H9 (cell line): ENCODE data around the gene NAV1. TPM values are rescaled to one million over a fixed set of nuclear protein-coding genes. Genes with fewer than 3 reads are reported as not detected.

Experiments used
- DNase-seq: peaks from one replicate; pipeline ENCODE4 v3.0.0-alpha.2; 2017
- H2AFZ ChIP-seq: one replicate; pipeline ENCODE4 v1.6.1; 2013; ENCODE audit warnings: mild to moderate bottlenecking, low read length, control low read depth, moderate library complexity
- H2AK5ac ChIP-seq: 2 replicates; pipeline ENCODE4 v1.6.1; 2013; ENCODE audit warnings: low read length, control low read depth, mixed read lengths; ENCODE audit not compliant: insufficient read length
- H2BK120ac ChIP-seq: one replicate; pipeline ENCODE4 v1.6.1; 2013; ENCODE audit warnings: low read depth, mild to moderate bottlenecking, low read length, control low read depth, inconsistent platforms; ENCODE audit not compliant: poor library complexity, severe bottlenecking
- H2BK12ac ChIP-seq: 2 replicates; pipeline ENCODE4 v1.6.1; 2013; ENCODE audit warnings: low read length, control low read depth, mixed read lengths, low read depth; ENCODE audit not compliant: insufficient read length
- H2BK15ac ChIP-seq: 2 replicates; pipeline ENCODE4 v1.6.1; 2013; ENCODE audit warnings: low read depth, low read length, control low read depth
- H2BK20ac ChIP-seq: one replicate; pipeline ENCODE4 v1.6.1; 2013; ENCODE audit warnings: low read depth, mild to moderate bottlenecking, low read length, control low read depth, inconsistent platforms; ENCODE audit not compliant: poor library complexity, severe bottlenecking
- H2BK5ac ChIP-seq: 2 replicates; pipeline ENCODE4 v1.6.1; 2013; ENCODE audit warnings: low read length, control low read depth, mixed read lengths; ENCODE audit not compliant: insufficient read length
- H3K14ac ChIP-seq: 2 replicates; pipeline ENCODE4 v1.6.1; 2013; ENCODE audit warnings: low read length, control low read depth; ENCODE audit not compliant: insufficient read depth
- H3K18ac ChIP-seq: 2 replicates; pipeline ENCODE4 v1.6.1; 2013; ENCODE audit warnings: low read depth, mild to moderate bottlenecking, mixed read lengths, low read length, control low read depth; ENCODE audit not compliant: insufficient read length
- H3K23ac ChIP-seq: 2 replicates; pipeline ENCODE4 v1.6.1; 2013; ENCODE audit warnings: low read length, control low read depth, mixed read lengths, low read depth; ENCODE audit not compliant: insufficient read length
- H3K23me2 ChIP-seq: 2 replicates; pipeline ENCODE4 v1.6.1; 2013; ENCODE audit warnings: low read depth, mild to moderate bottlenecking, mixed read lengths, low read length, control low read depth; ENCODE audit not compliant: insufficient read length, poor library complexity, severe bottlenecking
- H3K27ac ChIP-seq: 2 replicates; pipeline ENCODE4 v1.5.1; 2013; ENCODE audit warnings: low read length, control low read depth, mixed read lengths, low read depth; ENCODE audit not compliant: insufficient read length
- H3K27me3 ChIP-seq: 2 replicates; pipeline ENCODE4 v1.6.1; 2013; ENCODE audit warnings: low read length, control low read depth, inconsistent platforms; ENCODE audit not compliant: insufficient read depth
- H3K4ac ChIP-seq: 2 replicates; pipeline ENCODE4 v1.6.1; 2013; ENCODE audit warnings: low read depth, mild to moderate bottlenecking, control low read depth, inconsistent platforms, low read length, moderate library complexity
- H3K4me1 ChIP-seq: 2 replicates; pipeline ENCODE4 v1.6.1; 2013; ENCODE audit warnings: low read length, control low read depth, inconsistent platforms; ENCODE audit not compliant: insufficient read depth
- H3K4me2 ChIP-seq: 2 replicates; pipeline ENCODE4 v1.6.1; 2013; ENCODE audit warnings: low read length, control low read depth, mixed read lengths; ENCODE audit not compliant: insufficient read length, insufficient read depth
- H3K56ac ChIP-seq: 2 replicates; pipeline ENCODE4 v1.6.1; 2013; ENCODE audit warnings: low read depth, mild to moderate bottlenecking, mixed read lengths, low read length, control low read depth; ENCODE audit not compliant: insufficient read length
- H3K79me1 ChIP-seq: 2 replicates; pipeline ENCODE4 v1.6.1; 2013; ENCODE audit warnings: low read depth, mild to moderate bottlenecking, moderate library complexity, low read length, control low read depth, inconsistent platforms; ENCODE audit not compliant: insufficient read depth, poor library complexity, severe bottlenecking
- H3K79me2 ChIP-seq: 2 replicates; pipeline ENCODE4 v1.6.1; 2013; ENCODE audit warnings: low read length, control low read depth, inconsistent platforms; ENCODE audit not compliant: insufficient read depth
- H3K9ac ChIP-seq: 2 replicates; pipeline ENCODE4 v1.6.1; 2013; ENCODE audit warnings: low read length, control low read depth, mixed read lengths; ENCODE audit not compliant: insufficient read length; ENCODE audit errors: extremely low read depth
- H3K9me3 ChIP-seq: one replicate; pipeline ENCODE4 v1.6.1; 2013; ENCODE audit warnings: low read depth, low read length, inconsistent platforms; ENCODE audit not compliant: control insufficient read depth
- H3T11ph ChIP-seq: one replicate; pipeline ENCODE4 v1.6.1; 2013; ENCODE audit warnings: mild to moderate bottlenecking, low read length, control low read depth, inconsistent platforms
- H4K20me1 ChIP-seq: one replicate; pipeline ENCODE4 v1.6.1; 2013; ENCODE audit not compliant: control insufficient read depth, insufficient read length, insufficient read depth
- H4K5ac ChIP-seq: 2 replicates; pipeline ENCODE4 v1.6.1; 2013; ENCODE audit warnings: low read depth, mild to moderate bottlenecking, mixed read lengths, low read length, control low read depth; ENCODE audit not compliant: insufficient read length
- H4K8ac ChIP-seq: replicated peaks from 2 replicates; pipeline ENCODE4 v1.6.1; 2013; ENCODE audit warnings: low read length, control low read depth, mixed read lengths, low read depth; ENCODE audit not compliant: insufficient read length
- H4K91ac ChIP-seq: 2 replicates; pipeline ENCODE4 v1.6.1; 2013; ENCODE audit warnings: low read depth, mild to moderate bottlenecking, moderate library complexity, mixed read lengths, low read length, control low read depth; ENCODE audit not compliant: insufficient read length
- H3K27ac Mint-ChIP-seq, 3 experiments: 2 replicates in 2 of 3; 3 replicates in 1 of 3; pipeline ENCODE4 v1.8.0; 2020 to 2021; ENCODE audit warnings: mixed read lengths in 3 of 3, mild to moderate bottlenecking in 1 of 3, moderate library complexity in 1 of 3
- H3K27me3 Mint-ChIP-seq: 2 replicates; pipeline ENCODE4 v1.8.0; 2021; ENCODE audit warnings: low read depth, mild to moderate bottlenecking, moderate library complexity, mixed read lengths
- H3K36me3 Mint-ChIP-seq, 3 experiments: 2 replicates in 2 of 3; 3 replicates in 1 of 3; pipeline ENCODE4 v1.8.0; 2020 to 2021; ENCODE audit warnings: low read depth in 3 of 3, mixed read lengths in 3 of 3; ENCODE audit not compliant: insufficient read depth in 1 of 3
- H3K4me1 Mint-ChIP-seq, 2 experiments: 2 replicates each; pipeline ENCODE4 v1.8.0; 2020; ENCODE audit warnings: mixed read lengths in 2 of 2
- H3K4me3 Mint-ChIP-seq, 2 experiments: 2 replicates in 1 of 2; 3 replicates in 1 of 2; pipeline ENCODE4 v1.8.0; 2020 to 2021; ENCODE audit warnings: mild to moderate bottlenecking in 2 of 2, mixed read lengths in 2 of 2, moderate library complexity in 1 of 2
- H3K9me3 Mint-ChIP-seq, 2 experiments: 2 replicates in 1 of 2; 3 replicates in 1 of 2; pipeline ENCODE4 v1.8.0; 2020; ENCODE audit warnings: mild to moderate bottlenecking in 2 of 2, mixed read lengths in 2 of 2, moderate library complexity in 1 of 2
- WGBS: extraction: QIAGEN DNeasy Blood & Tissue Kit; methylation state at CpG from one replicate; pipeline ENCODE4 v1.1.7; 2013; ENCODE audit warnings: missing lambda C conversion rate, low lambda C conversion rate, mixed read lengths; ENCODE audit not compliant: insufficient read length; ENCODE audit errors: extremely low coverage; 5-methylcytosine and 5-hydroxymethylcytosine counted together
- total RNA-seq: library from RNA; stranded (reverse); gene quantifications from 2 replicates; pipeline ENCODE4 v1.2.1, GENCODE V29; 2021
- TF ChIP-seq, protein P1 (sequence below): fragments of 200-600 bp; sonication (generic); conservative IDR thresholded peaks from 3 replicates; pipeline ENCODE4 v1.8.0; 2021; ENCODE audit warnings: antibody characterized with exemption, mild to moderate bottlenecking

Gene NAV1
- total RNA-seq, 1 experiment from 2014 or later, result 20.5 TPM

DNA sequence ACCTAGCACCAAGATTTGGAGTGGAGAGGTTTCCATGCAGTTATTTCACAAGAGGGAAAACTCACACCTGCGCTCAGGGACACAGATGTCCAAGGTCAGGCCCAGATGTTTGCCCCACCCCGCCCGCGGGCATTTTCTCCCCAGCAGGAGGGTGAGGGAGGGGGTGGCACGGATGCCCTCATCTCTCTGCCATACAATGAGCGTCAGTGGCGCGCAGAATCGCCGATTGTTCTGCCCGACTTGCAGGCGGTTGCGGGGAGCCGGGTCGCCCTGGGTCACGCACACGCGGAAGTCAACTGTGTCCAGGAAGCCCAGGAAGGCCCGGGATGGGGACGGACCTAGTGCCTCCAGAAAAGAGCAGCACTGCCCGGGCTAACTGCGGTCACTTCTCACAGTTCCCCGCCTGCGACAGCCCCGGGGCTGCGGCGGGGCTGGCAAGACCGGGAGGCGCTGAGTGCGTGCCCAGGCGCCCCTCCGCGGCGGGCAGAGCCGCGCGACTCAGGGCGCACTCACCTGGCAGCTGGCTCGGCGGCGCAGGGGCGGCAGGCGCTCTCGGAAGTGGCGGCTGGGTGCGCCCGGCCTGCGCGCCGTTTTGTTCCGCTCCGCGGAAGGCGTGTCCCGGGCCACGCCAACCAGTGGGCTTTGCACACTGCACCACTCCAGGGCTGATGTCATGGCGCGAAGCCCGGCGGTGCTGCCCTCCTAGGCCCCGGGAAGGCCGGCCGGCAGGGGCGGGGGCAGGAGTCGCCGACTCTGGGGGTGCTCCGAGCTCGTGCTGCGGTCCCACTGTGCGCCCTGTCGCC lies 32.2 kb upstream of the NAV1 start, which contains the start of gene CSRP1:
TSS of gene CSRP1 (minus strand) at position 567 of the 803 bp plus-strand sequence. CDS start 10,820 bp downstream, outside the sequence.
- H3K27ac ChIP-seq, result no peak within 1 kb of the TSS

More for the DNA sequence above, 32.2 kb upstream of the NAV1 start, which contains the start of gene CSRP1:
- Histone ChIP-seq H3K79me2 (no peaks in the 10 kb centered on the region), H3K9ac (peak within 1 kb of the TSS; percentile 16), H3K4me1 (peaks cover 2% of the 10 kb centered on the region; the same call in 1 of the 2 replicates), H4K5ac (no peak within 1 kb of the TSS), H3K79me1 (no peaks in the 10 kb centered on the region), H3K18ac (peak within 1 kb of the TSS; percentile 23), H3K23me2 (peaks cover 8% of the 10 kb centered on the region), H2BK5ac (no peak within 1 kb of the TSS), H2AFZ (no peak within 1 kb of the TSS), H3K56ac (no peak within 1 kb of the TSS), H4K20me1 (no peaks in the 10 kb centered on the region), H2AK5ac (no peak within 1 kb of the TSS), H3T11ph (no peak within 1 kb of the TSS), H3K14ac (peak within 1 kb of the TSS; percentile 74), H3K23ac (no peak within 1 kb of the TSS), H3K4ac (no peak within 1 kb of the TSS; the same call in 1 of the 2 replicates), H4K91ac (no peak within 1 kb of the TSS), H3K27me3 (peaks cover 4% of the 10 kb centered on the region; the same call in 1 of the 2 replicates), H2BK20ac (no peak within 1 kb of the TSS), H4K8ac (no peak within 1 kb of the TSS), H3K4me2 (peak within 1 kb of the TSS; percentile 52), H2BK15ac (no peak within 1 kb of the TSS; the same call in 1 of the 2 replicates), H3K9me3 (no peaks in the 10 kb centered on the region), H2BK120ac (no peak within 1 kb of the TSS), H2BK12ac (no peak within 1 kb of the TSS)
- H3K4me1 Mint-ChIP-seq, result peaks cover 33 to 41% of the 10 kb centered on the region in 2 experiments
- TF ChIP-seq, protein P1, sequence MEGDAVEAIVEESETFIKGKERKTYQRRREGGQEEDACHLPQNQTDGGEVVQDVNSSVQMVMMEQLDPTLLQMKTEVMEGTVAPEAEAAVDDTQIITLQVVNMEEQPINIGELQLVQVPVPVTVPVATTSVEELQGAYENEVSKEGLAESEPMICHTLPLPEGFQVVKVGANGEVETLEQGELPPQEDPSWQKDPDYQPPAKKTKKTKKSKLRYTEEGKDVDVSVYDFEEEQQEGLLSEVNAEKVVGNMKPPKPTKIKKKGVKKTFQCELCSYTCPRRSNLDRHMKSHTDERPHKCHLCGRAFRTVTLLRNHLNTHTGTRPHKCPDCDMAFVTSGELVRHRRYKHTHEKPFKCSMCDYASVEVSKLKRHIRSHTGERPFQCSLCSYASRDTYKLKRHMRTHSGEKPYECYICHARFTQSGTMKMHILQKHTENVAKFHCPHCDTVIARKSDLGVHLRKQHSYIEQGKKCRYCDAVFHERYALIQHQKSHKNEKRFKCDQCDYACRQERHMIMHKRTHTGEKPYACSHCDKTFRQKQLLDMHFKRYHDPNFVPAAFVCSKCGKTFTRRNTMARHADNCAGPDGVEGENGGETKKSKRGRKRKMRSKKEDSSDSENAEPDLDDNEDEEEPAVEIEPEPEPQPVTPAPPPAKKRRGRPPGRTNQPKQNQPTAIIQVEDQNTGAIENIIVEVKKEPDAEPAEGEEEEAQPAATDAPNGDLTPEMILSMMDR, result no peak
- peak; percentile 48 for DNase-seq
- H3K4me3 Mint-ChIP-seq, result no peak within 1 kb of the TSS; a peak in 1 of 5 replicates
- peak within 1 kb of the TSS in 2 of 3 experiments; percentile 85 to 91; a peak in 1 of 7 replicates for H3K27ac Mint-ChIP-seq
- H3K27me3 Mint-ChIP-seq, result peaks cover 2% of the 10 kb centered on the region; the same call in 1 of the 2 replicates
- WGBS, result no CpG with 5 or more reads among the region's 71 CpGs
- H3K9me3 Mint-ChIP-seq, result no peaks in the 10 kb centered on the region
- H3K36me3 Mint-ChIP-seq, result no peaks in the 10 kb centered on the region
